WERI-Rb-1 (cell line): ENCODE measurements around the gene SHH.

ENCODE experiments used
- DNase-seq: peaks from one replicate; pipeline ENCODE4 v3.0.0-alpha.2; 2020
- H3K27ac ChIP-seq: fragments of 250-450 bp; sonication (Bioruptor Pico); 2 replicates; pipeline ENCODE4 v1.5.1; 2020; ENCODE audit warnings: mild to moderate bottlenecking, moderate library complexity
- H3K27me3 ChIP-seq: fragments of 250-450 bp; sonication (Bioruptor Pico); 2 replicates; pipeline ENCODE4 v1.5.1; 2021; ENCODE audit warnings: mild to moderate bottlenecking, low read depth, moderate library complexity; ENCODE audit not compliant: insufficient read depth, severe bottlenecking
- H3K36me3 ChIP-seq: fragments of 250-450 bp; sonication (Bioruptor Pico); 2 replicates; pipeline ENCODE4 v1.5.1; 2020; ENCODE audit warnings: mild to moderate bottlenecking, moderate library complexity
- H3K4me3 ChIP-seq: 2 replicates; pipeline ENCODE4 v1.5.1; 2011; ENCODE audit warnings: low read depth, mild to moderate bottlenecking, control low read depth, low read length
- H3K9me3 ChIP-seq: fragments of 250-450 bp; sonication (Bioruptor Pico); 2 replicates; pipeline ENCODE4 v1.5.1; 2021; ENCODE audit warnings: mild to moderate bottlenecking, moderate library complexity; ENCODE audit not compliant: severe bottlenecking
- TF ChIP-seq, protein P1 (sequence below): IDR thresholded peaks from 2 replicates; pipeline ENCODE4 v1.5.1; 2011; ENCODE audit warnings: low read depth, mild to moderate bottlenecking, control low read depth, inconsistent platforms, low read length

SHH gene

DNA sequence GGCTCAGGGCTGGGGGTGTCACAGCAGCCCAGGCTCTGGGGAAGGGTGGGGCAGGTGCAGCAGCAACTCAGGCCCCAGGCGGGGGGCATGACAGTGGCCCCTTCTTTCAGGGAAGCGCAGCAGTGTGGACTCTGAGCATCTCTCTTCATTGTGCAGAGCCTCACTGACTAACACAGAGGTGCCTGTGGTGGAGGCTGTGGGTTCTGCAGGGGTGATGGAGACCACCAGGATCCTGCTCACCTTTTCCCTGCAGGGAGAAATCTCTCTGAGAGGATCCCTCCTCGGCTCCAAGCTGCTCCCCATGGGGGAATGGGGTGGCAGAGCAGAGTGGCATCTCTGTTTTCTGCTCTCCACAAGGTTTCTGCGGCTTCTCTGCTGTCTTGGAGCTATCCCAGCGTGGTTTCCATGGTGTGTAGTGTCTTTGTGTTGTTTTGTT is 37.8 kb upstream of the SHH start:
- Histone ChIP-seq H3K27ac (no peak overlapping the region), H3K9me3 (no peaks in the 10 kb centered on the region), H3K4me3 (no peak overlapping the region), H3K27me3 (peaks cover 78% of the 10 kb centered on the region), H3K36me3 (no peaks in the 10 kb centered on the region)
- no peak for DNase-seq
- TF ChIP-seq, protein P1, sequence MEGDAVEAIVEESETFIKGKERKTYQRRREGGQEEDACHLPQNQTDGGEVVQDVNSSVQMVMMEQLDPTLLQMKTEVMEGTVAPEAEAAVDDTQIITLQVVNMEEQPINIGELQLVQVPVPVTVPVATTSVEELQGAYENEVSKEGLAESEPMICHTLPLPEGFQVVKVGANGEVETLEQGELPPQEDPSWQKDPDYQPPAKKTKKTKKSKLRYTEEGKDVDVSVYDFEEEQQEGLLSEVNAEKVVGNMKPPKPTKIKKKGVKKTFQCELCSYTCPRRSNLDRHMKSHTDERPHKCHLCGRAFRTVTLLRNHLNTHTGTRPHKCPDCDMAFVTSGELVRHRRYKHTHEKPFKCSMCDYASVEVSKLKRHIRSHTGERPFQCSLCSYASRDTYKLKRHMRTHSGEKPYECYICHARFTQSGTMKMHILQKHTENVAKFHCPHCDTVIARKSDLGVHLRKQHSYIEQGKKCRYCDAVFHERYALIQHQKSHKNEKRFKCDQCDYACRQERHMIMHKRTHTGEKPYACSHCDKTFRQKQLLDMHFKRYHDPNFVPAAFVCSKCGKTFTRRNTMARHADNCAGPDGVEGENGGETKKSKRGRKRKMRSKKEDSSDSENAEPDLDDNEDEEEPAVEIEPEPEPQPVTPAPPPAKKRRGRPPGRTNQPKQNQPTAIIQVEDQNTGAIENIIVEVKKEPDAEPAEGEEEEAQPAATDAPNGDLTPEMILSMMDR: no peak

DNA sequence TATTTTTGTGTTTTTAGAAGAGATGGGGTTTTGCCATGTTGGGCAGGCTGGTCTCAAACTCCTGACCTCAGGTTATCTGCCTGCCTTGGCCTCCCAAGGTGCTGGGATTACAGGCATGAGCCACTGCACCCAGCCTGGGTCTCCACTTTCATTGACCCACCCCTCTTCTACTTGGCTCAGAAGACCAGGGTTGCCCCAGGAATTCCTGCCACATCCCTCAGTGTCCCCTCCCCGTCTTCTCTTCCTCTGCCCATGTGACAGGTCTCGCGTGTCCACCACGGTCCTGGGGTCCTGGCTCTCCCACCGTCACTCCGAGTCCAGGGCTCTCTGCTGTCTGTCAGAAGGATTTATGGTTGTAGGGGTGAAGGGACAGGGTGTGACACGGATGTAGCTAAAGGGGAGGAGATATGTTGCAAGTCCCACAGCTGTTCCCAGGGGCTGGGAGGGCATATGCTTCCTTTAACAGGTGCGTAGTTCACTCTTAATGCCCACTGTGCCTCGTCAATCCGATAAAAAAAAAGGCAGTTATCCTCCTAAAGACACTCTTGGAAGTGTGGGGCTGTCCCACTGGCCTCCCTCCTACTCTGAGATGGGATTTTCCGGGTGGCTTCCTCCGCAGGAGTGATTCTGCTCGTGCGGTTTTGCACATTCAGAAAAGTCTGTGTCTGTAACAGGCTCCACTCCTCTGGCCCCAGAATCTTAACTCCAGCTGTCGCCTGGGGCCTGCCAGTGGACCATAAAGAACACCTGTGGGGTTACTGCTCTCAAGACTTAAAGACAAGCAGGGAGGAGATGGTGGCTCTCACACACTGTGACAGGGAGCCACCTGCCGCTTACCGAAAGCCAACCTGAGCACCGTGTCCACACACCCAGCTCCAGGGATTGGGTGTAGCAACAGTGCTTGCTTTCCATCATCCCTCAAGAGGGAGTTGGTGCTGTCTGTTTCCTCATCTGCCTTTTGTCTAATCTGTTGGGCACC is 36.7 kb upstream of the SHH start:
- no peak for DNase-seq
- no peaks in the 10 kb centered on the region for H3K9me3 ChIP-seq
- H3K27ac ChIP-seq: no peak overlapping the region
- TF ChIP-seq, protein P1: no peak
- no peak overlapping the region for H3K4me3 ChIP-seq
- H3K36me3 ChIP-seq: no peaks in the 10 kb centered on the region
- peaks cover 88% of the 10 kb centered on the region for H3K27me3 ChIP-seq

DNA sequence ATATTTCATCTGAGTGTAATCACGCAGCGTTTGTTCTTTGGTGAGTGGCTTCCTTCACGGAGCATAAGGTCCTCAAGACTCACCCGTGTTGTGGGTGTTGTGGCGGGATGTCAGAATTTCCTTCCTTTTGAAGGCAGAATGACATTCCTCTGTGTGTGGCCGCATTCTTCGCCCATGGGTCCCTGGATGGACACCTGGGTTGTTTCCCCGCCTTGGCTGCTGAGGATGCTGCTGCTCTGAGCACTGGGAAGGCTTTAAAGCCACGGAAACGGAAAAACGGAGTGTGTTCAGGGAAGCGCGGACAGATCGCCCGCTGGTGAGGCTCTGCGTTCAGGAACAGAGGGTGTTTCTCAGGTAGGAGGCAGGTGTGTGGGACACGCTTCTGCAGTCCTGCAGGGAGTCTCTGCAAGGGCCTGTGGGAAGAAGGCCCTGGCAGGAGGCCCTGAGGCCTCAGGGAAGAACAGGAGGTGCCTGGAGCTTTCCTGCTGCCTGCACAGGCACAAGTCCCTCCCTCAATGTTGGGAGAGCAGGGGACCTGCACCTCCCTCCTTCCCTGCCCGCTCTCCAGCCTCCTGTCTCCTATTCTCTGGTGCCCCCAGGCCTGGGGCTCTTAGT is 35.7 kb upstream of the SHH start:
- H3K36me3 ChIP-seq: no peaks in the 10 kb centered on the region
- H3K27me3 ChIP-seq: peaks cover 88% of the 10 kb centered on the region
- no peak for DNase-seq
- no peak overlapping the region for H3K4me3 ChIP-seq
- H3K27ac ChIP-seq: no peak overlapping the region
- no peaks in the 10 kb centered on the region for H3K9me3 ChIP-seq
- TF ChIP-seq, protein P1: no peak

DNA sequence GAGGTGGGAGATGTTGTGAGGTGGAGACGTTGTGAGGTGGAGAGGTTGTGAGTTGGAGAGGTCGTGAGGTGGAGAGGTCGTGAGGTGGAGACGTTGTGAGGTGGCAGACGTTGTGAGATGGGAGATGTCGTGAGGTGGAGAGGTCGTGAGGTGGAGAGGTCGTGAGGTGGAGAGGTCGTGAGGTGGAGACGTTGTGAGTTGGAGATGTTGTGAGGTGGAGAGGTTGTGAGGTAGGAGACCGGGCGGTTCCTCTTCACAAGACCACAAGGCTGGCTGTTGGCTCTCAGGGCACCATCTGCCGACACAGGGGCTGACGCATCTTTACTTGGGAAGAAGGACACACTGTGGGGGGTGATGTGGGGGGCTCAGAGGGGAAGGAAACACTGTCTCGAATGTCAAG is 34.7 kb upstream of the SHH start:
- TF ChIP-seq, protein P1: no peak
- H3K4me3 ChIP-seq: no peak overlapping the region
- DNase-seq: no peak

DNA sequence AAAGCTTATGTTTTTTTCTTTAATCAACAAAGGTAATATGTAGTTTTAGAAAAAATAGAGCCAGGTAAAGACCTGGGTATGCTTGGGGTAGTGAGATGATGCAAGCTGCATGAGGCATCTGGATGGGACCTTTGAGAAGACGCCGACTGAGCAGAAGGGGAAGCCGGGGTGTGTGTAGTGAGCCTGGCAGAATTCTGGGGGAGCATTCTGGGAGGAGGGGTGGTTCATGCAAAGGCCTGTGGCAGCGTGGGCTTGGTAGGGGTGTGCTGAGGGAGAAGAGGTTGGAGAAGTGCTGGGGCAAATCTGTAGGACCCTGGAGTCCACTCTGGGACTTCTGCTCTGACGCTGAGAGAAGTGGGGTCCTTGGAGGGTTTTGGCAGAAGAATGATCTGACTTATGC is 33.9 kb upstream of the SHH start:
- no peaks in the 10 kb centered on the region for H3K36me3 ChIP-seq
- no peak overlapping the region for H3K4me3 ChIP-seq
- peaks cover 89% of the 10 kb centered on the region for H3K27me3 ChIP-seq
- H3K27ac ChIP-seq: no peak overlapping the region
- TF ChIP-seq, protein P1: no peak
- DNase-seq: no peak
- no peaks in the 10 kb centered on the region for H3K9me3 ChIP-seq

More for the DNA sequence above, 34.7 kb upstream of the SHH start:
- no peaks in the 10 kb centered on the region for H3K36me3 ChIP-seq
- no peaks in the 10 kb centered on the region for H3K9me3 ChIP-seq
- H3K27ac ChIP-seq: no peak overlapping the region
- H3K27me3 ChIP-seq: peaks cover 89% of the 10 kb centered on the region
